Erythroblast (primary cell): ENCODE measurements around the gene CAMSAP2.

Source experiments
- GATA1 ChIP-seq: IDR thresholded peaks from 2 replicates; pipeline ENCODE4 v1.6.1; 2011; ENCODE audit warnings: low read depth, mild to moderate bottlenecking, control low read depth, low read length, moderate library complexity
- POLR2A ChIP-seq: IDR thresholded peaks from 2 replicates; pipeline ENCODE4 v1.6.1; 2011; ENCODE audit warnings: mild to moderate bottlenecking, low read length

DNA sequence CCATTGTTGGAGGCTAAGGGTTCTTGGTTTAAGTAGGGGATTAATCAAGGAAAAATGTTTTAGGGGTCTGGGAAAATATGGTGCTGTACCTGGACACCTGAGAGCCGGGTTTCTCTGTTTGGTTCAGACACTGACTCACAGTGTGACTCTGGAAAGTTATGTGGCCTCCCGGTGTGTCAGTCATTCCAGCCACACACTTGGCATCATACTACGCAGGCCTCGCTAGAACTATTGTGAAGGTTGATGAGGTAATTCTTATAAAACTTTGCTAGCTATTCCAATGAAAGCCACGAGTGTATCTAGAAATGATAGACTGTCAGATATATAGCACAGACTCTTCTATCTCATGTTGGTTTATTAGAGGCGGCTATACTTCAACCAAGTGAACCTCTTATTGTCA is 4.8 kb upstream of the CAMSAP2 start:
- TF ChIP-seq POLR2A (no peak), GATA1 (no peak)
